BLaER1 treated with 17β-estradiol and CSF1 and Interleukin-3, amounts not matched to agents 10 nM and 100 nM (cell line): ENCODE measurements around the gene HNRNPM.

Experiments used
- H3K27ac ChIP-seq, 11 experiments: shearing (Covaris generic); formaldehyde crosslinking; 2 replicates each; pipeline ENCODE4 v1.8.1; 2022
- H3K27me3 ChIP-seq, 11 experiments: shearing (Covaris generic); formaldehyde crosslinking; 2 replicates each; pipeline ENCODE4 v1.8.1; 2022
- H3K36me3 ChIP-seq, 11 experiments: shearing (Covaris generic); formaldehyde crosslinking; 2 replicates each; pipeline ENCODE4 v1.8.1; 2022
- H3K4me1 ChIP-seq, 10 experiments: shearing (Covaris generic); formaldehyde crosslinking; 2 replicates each; pipeline ENCODE4 v1.8.1; 2022
- H3K4me2 ChIP-seq, 11 experiments: shearing (Covaris generic); formaldehyde crosslinking; 2 replicates each; pipeline ENCODE4 v1.8.1; 2022
- H3K4me3 ChIP-seq, 10 experiments: shearing (Covaris generic); formaldehyde crosslinking; 2 replicates each; pipeline ENCODE4 v1.8.1; 2022
- H3K9ac ChIP-seq, 11 experiments: shearing (Covaris generic); formaldehyde crosslinking; 2 replicates each; pipeline ENCODE4 v1.8.1; 2022
- H3K9me3 ChIP-seq, 11 experiments: shearing (Covaris generic); formaldehyde crosslinking; replicated peaks in 1 of 11; 2 replicates each; pipeline ENCODE4 v1.8.1; 2022
- H4K20me1 ChIP-seq, 11 experiments: shearing (Covaris generic); formaldehyde crosslinking; 2 replicates each; pipeline ENCODE4 v1.8.1; 2022
- Cebpa-rat ChIP-seq, 11 experiments: shearing (Covaris generic); IDR thresholded peaks; 2 replicates each; pipeline ENCODE4 v1.8.1; 2022

The HNRNPM gene

GRCh38 chr19:8469613-8470368 is 25.0 kb downstream of the HNRNPM start:
- Histone ChIP-seq H3K4me3 (no peak overlapping the region), H3K9ac (peak overlapping the region in 4 of 11 experiments; percentile 0 to 41 (median 36); a peak in 4 of 22 replicates)

GRCh38 chr19:8473648-8474476 is 29.1 kb downstream of the HNRNPM start:
- H3K27me3 ChIP-seq: no peaks in the 10 kb centered on the region
- H4K20me1 ChIP-seq: peaks cover 75 to 100% (median 98%) of the 10 kb centered on the region in 11 experiments
- no peak overlapping the region for H3K4me3 ChIP-seq
- H3K36me3 ChIP-seq: peaks cover 90 to 100% (median 95%) of the 10 kb centered on the region in 11 experiments
- no peaks in the 10 kb centered on the region for H3K9me3 ChIP-seq
- no peak for TF ChIP-seq Cebpa-rat (IDR thresholded peaks at IDR 0.05)
- peak overlapping the region in 9 of 11 experiments; percentile 3 to 62 (median 40); a peak in 14 of 22 replicates for H3K9ac ChIP-seq
- peaks cover 70 to 73% (median 72%) of the 10 kb centered on the region in 10 experiments for H3K4me1 ChIP-seq
- peak overlapping the region in 10 of 11 experiments; percentile 25 to 77 (median 60); a peak in 20 of 22 replicates for H3K27ac ChIP-seq
- peak overlapping the region; percentile 69 to 83 (median 75) for H3K4me2 ChIP-seq

More at GRCh38 chr19:8469613-8470368, 25.0 kb downstream of the HNRNPM start:
- Histone ChIP-seq H3K36me3 (peaks cover 91 to 100% (median 95%) of the 10 kb centered on the region in 11 experiments), H3K27me3 (no peaks in the 10 kb centered on the region), H3K4me1 (peaks cover 74 to 94% (median 87%) of the 10 kb centered on the region in 10 experiments), H4K20me1 (peaks cover 66 to 100% (median 99%) of the 10 kb centered on the region in 11 experiments; a peak in 21 of 22 replicates), H3K4me2 (peak overlapping the region in 9 of 11 experiments; percentile 29 to 81 (median 62); a peak in 17 of 22 replicates), H3K27ac (peak overlapping the region in 8 of 11 experiments; percentile 13 to 70 (median 44); a peak in 14 of 22 replicates), H3K9me3 (no peaks in the 10 kb centered on the region)
- no peak for TF ChIP-seq Cebpa-rat (IDR thresholded peaks at IDR 0.05)

- peak overlapping the region in 9 of 11 experiments; percentile 28 to 77 (median 67); a peak in 14 of 22 replicates for H3K27ac ChIP-seq
- H3K9ac ChIP-seq: peak overlapping the region in 9 of 11 experiments; percentile 11 to 62 (median 21); a peak in 14 of 22 replicates
- H3K4me1 ChIP-seq: peaks cover 58 to 62% (median 61%) of the 10 kb centered on the region in 10 experiments
- TF ChIP-seq Cebpa-rat (IDR thresholded peaks at IDR 0.05): no peak
- no peak overlapping the region for H3K4me3 ChIP-seq
- H3K36me3 ChIP-seq: peaks cover 87 to 100% (median 95%) of the 10 kb centered on the region in 11 experiments
- peak overlapping the region; percentile 69 to 83 (median 75) for H3K4me2 ChIP-seq
- no peaks in the 10 kb centered on the region for H3K9me3 ChIP-seq
- no peaks in the 10 kb centered on the region for H3K27me3 ChIP-seq
- peaks cover 77 to 100% (median 97%) of the 10 kb centered on the region in 11 experiments for H4K20me1 ChIP-seq
Measured at GRCh38 chr19:8475005-8475404, 30.2 kb downstream of the HNRNPM start.

- peaks cover 87 to 100% (median 95%) of the 10 kb centered on the region in 11 experiments for H3K36me3 ChIP-seq
- H3K4me2 ChIP-seq: no peak overlapping the region
- no peak for TF ChIP-seq Cebpa-rat (IDR thresholded peaks at IDR 0.05)
- H3K4me1 ChIP-seq: peaks cover 43 to 58% (median 46%) of the 10 kb centered on the region in 10 experiments
- H3K4me3 ChIP-seq: no peak overlapping the region
- H3K9me3 ChIP-seq: no peaks in the 10 kb centered on the region
- H4K20me1 ChIP-seq: peaks cover 85 to 100% (median 97%) of the 10 kb centered on the region in 11 experiments
- no peak overlapping the region for H3K27ac ChIP-seq
- H3K9ac ChIP-seq: no peak overlapping the region
- no peaks in the 10 kb centered on the region for H3K27me3 ChIP-seq
Measured at GRCh38 chr19:8476524-8476923, 31.7 kb downstream of the HNRNPM start.

- H3K9ac ChIP-seq: no peak overlapping the region
- peaks cover 87 to 100% (median 95%) of the 10 kb centered on the region in 11 experiments for H3K36me3 ChIP-seq
- TF ChIP-seq Cebpa-rat (IDR thresholded peaks at IDR 0.05): no peak
- peaks cover 93 to 100% (median 98%) of the 10 kb centered on the region in 11 experiments for H4K20me1 ChIP-seq
- no peak overlapping the region for H3K4me3 ChIP-seq
- no peaks in the 10 kb centered on the region for H3K9me3 ChIP-seq
- no peak overlapping the region for H3K4me2 ChIP-seq
- no peaks in the 10 kb centered on the region for H3K27me3 ChIP-seq
- peaks cover 29 to 57% (median 34%) of the 10 kb centered on the region in 10 experiments for H3K4me1 ChIP-seq
- no peak overlapping the region for H3K27ac ChIP-seq
Measured at GRCh38 chr19:8477889-8478288, 33.1 kb downstream of the HNRNPM start.

GRCh38 chr19:8478598-8478997 is 33.8 kb downstream of the HNRNPM start:
- Histone ChIP-seq H3K36me3 (peaks cover 92 to 100% (median 99%) of the 10 kb centered on the region in 11 experiments), H3K4me3 (no peak overlapping the region), H3K9me3 (peaks cover 0 to 1% (median 0%) of the 10 kb centered on the region in 11 experiments; a peak in 1 of 22 replicates), H3K27me3 (no peaks in the 10 kb centered on the region), H4K20me1 (peaks cover 93 to 100% (median 99%) of the 10 kb centered on the region in 11 experiments), H3K4me1 (peaks cover 22 to 57% (median 31%) of the 10 kb centered on the region in 10 experiments), H3K27ac (0 out of 22 replicates have a peak overlapping the region, but pooled peaks of 1 of the 11 experiments have one; percentile 16), H3K9ac (no peak overlapping the region; a peak in 1 of 22 replicates), H3K4me2 (no peak overlapping the region)
- TF ChIP-seq Cebpa-rat (IDR thresholded peaks at IDR 0.05): no peak

GRCh38 chr19:8481201-8481600 is 36.4 kb downstream of the HNRNPM start:
- no peak for TF ChIP-seq Cebpa-rat (IDR thresholded peaks at IDR 0.05)
- Histone ChIP-seq H4K20me1 (peaks cover 68 to 100% (median 79%) of the 10 kb centered on the region in 11 experiments), H3K4me2 (no peak overlapping the region), H3K36me3 (peaks cover 94 to 100% (median 99%) of the 10 kb centered on the region in 11 experiments), H3K9me3 (peaks cover 0 to 7% (median 0%) of the 10 kb centered on the region in 11 experiments; a peak in 1 of 22 replicates), H3K4me3 (no peak overlapping the region), H3K4me1 (peaks cover 14 to 57% (median 30%) of the 10 kb centered on the region in 10 experiments), H3K27ac (peak overlapping the region in 1 of 11 experiments; percentile 44; a peak in 1 of 22 replicates), H3K9ac (peak overlapping the region in 2 of 11 experiments; percentile 1 to 14; a peak in 1 of 22 replicates), H3K27me3 (no peaks in the 10 kb centered on the region)

GRCh38 chr19:8481616-8482015 is 36.8 kb downstream of the HNRNPM start:
- Histone ChIP-seq H3K4me1 (peaks cover 18 to 61% (median 34%) of the 10 kb centered on the region in 10 experiments), H3K9me3 (peaks cover 0 to 7% (median 0%) of the 10 kb centered on the region in 11 experiments; a peak in 1 of 22 replicates), H3K36me3 (peaks cover 94 to 100% (median 99%) of the 10 kb centered on the region in 11 experiments), H3K4me3 (no peak overlapping the region), H3K4me2 (no peak overlapping the region), H4K20me1 (peaks cover 64 to 100% (median 75%) of the 10 kb centered on the region in 11 experiments), H3K27me3 (no peaks in the 10 kb centered on the region), H3K27ac (peak overlapping the region in 1 of 11 experiments; percentile 13; a peak in 1 of 22 replicates), H3K9ac (0 out of 22 replicates have a peak overlapping the region, but pooled peaks of 1 of the 11 experiments have one; percentile 14)
- TF ChIP-seq Cebpa-rat (IDR thresholded peaks at IDR 0.05): no peak
